AG09309 (cell line): ENCODE data around the gene SALL2.

Source experiments
- DNase-seq: peaks from one replicate; pipeline ENCODE4 v3.0.0-alpha.2; 2010; ENCODE audit warnings: low read depth
- H3K4me3 ChIP-seq: 2 replicates; pipeline ENCODE4 v1.5.1; 2011; ENCODE audit warnings: mild to moderate bottlenecking, low read depth, low read length, moderate library complexity; ENCODE audit not compliant: control insufficient read depth
- TF ChIP-seq, protein P1 (sequence below): IDR thresholded peaks from 2 replicates; pipeline ENCODE4 v1.5.1; 2011; ENCODE audit warnings: mild to moderate bottlenecking, low read depth, low read length, inconsistent platforms; ENCODE audit not compliant: insufficient read depth, control insufficient read depth; ENCODE audit errors: missing control alignments

SALL2 gene

DNA sequence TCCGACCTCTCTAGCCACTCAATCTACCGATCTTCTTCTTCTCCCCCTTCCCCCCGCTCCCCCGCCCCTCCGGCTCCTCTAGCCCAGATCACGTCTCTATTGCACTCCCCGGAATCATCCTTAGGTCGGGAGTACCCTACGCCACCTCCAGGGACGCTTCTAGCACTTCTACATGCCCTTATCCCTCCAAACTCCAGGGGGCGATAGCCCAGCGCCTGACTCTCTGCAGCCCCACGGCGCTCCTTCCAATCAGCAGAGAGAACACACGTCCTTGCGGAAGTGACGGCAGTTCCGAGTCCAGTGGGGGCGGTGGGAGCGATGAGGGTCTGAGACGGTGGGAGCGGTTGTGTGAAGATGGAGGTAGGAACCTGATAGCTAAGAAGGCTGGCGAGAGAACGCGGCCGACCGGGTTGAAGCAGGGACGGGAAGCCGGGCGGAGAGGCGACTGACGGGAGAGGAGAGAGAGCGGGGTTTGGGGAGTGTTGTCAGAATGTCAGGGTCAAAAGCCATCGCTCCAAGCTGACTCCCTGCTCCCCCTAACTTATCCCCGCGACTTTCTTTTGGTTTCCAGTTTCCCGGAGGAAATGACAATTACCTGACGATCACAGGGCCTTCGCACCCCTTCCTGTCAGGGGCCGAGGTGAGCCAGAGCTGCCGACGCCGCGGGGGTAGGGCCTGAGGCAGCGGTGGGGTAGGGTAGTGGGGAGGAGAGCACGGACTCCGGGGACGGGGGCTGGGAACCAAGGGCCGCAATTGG, 49.0 kb downstream of the SALL2 start, which contains the start of the genes RAB2B and TOX4:
Gene RAB2B (minus strand): TSS at position 35 of the 757 bp plus-strand sequence. CDS start 87 bp downstream, outside the sequence.
Gene TOX4 (plus strand): TSS at position 271 of the 757 bp plus-strand sequence. CDS start 84 bp downstream, at position 355.
- DNase-seq: peak; percentile 95
- TF ChIP-seq, protein P1, sequence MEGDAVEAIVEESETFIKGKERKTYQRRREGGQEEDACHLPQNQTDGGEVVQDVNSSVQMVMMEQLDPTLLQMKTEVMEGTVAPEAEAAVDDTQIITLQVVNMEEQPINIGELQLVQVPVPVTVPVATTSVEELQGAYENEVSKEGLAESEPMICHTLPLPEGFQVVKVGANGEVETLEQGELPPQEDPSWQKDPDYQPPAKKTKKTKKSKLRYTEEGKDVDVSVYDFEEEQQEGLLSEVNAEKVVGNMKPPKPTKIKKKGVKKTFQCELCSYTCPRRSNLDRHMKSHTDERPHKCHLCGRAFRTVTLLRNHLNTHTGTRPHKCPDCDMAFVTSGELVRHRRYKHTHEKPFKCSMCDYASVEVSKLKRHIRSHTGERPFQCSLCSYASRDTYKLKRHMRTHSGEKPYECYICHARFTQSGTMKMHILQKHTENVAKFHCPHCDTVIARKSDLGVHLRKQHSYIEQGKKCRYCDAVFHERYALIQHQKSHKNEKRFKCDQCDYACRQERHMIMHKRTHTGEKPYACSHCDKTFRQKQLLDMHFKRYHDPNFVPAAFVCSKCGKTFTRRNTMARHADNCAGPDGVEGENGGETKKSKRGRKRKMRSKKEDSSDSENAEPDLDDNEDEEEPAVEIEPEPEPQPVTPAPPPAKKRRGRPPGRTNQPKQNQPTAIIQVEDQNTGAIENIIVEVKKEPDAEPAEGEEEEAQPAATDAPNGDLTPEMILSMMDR: peak; percentile 100
- peak within 1 kb of the TSS; percentile 100 for H3K4me3 ChIP-seq

- no peak for DNase-seq
- TF ChIP-seq, protein P1: no peak
- H3K4me3 ChIP-seq: peak overlapping the region; percentile 100
Measured at GRCh38 chr14:21476523-21476924, 49.6 kb downstream of the SALL2 start.

DNA sequence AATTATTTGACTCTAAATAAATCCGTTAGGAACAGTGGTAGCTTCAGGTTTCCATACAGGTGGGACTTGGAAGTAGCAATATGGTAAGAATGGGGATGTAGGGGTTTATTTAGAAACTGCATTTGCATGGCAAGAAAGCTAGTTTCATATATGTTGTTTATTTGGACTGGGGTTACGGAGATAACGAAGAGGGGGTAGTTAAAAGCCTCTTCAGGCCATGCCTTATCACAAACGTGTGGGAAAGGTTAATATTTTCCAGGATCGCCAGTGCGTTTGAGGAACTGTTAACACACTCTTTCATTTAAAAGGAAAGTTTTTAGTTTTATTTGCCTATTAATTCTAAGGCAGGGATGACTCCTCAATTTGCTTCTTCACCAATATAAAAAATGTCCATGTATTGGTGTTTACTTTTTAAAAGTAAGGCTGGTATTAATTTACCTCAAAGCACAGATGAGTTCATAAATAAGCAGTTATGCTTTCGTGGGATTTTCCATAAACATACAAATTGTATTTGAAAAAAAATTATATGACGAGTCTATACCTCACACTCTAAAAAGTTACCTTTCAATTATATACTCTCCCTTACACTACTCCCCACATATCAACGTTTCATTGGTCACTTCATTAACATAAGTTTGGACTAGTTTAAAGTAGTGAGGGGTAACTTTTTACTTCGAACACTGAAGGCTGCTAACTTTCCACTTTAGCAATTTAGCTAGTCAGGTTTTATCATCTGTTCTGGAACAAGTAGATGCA, 50.2 kb downstream of the SALL2 start:
- TF ChIP-seq, protein P1: no peak
- no peak for DNase-seq
- peak overlapping the region; percentile 100 for H3K4me3 ChIP-seq
